Activated naive CD4-positive, alpha-beta T cell treated with anti-CD3 and anti-CD28 coated beads, Interleukin-2, amount 10 ng/mL, durations not matched to agents 7 days and 5 days (primary cell): ENCODE results near the gene C1orf74.

Source experiments
- CTCF ChIA-PET: fragments of 350-600 bp; sonication (Branson Sonifier 250); formaldehyde crosslinking; loops from one replicate; lab custom pipeline; 2021; ENCODE audit warnings: antibody characterized with exemption; lab: Charles Lee
- DNase-seq: peaks from one replicate; pipeline ENCODE4 v3.0.0-alpha.2; 2020
- H3K27ac Mint-ChIP-seq: one replicate; pipeline ENCODE4 v1.8.0; 2021; ENCODE audit warnings: mild to moderate bottlenecking, moderate library complexity, mixed read lengths
- H3K27me3 Mint-ChIP-seq: one replicate; pipeline ENCODE4 v1.8.0; 2021; ENCODE audit warnings: mild to moderate bottlenecking, mixed read lengths
- H3K36me3 Mint-ChIP-seq: one replicate; pipeline ENCODE4 v1.8.0; 2021; ENCODE audit warnings: mixed read lengths
- H3K4me1 Mint-ChIP-seq: one replicate; pipeline ENCODE4 v1.8.0; 2021; ENCODE audit warnings: mixed read lengths
- H3K4me3 Mint-ChIP-seq: one replicate; pipeline ENCODE4 v1.8.0; 2021; ENCODE audit warnings: mild to moderate bottlenecking, moderate library complexity, mixed read lengths
- H3K9me3 Mint-ChIP-seq: one replicate; pipeline ENCODE4 v1.8.0; 2021; ENCODE audit warnings: mixed read lengths

Gene C1orf74

GRCh38 chr1:209784265-209785169 is at the start of gene C1orf74:
C1orf74 (minus strand) TSS chr1:209784559; CDS start chr1:209783634, 925 bp downstream.
- Mint-ChIP-seq H3K9me3 (no peaks in the 10 kb centered on the region), H3K4me3 (peak within 1 kb of the TSS; percentile 92), H3K4me1 (peaks cover 44% of the 10 kb centered on the region), H3K27me3 (peaks cover 12% of the 10 kb centered on the region), H3K27ac (peak within 1 kb of the TSS; percentile 95), H3K36me3 (peaks cover 26% of the 10 kb centered on the region)
- peak; percentile 99 for DNase-seq
- CTCF ChIA-PET, result interaction anchor here (1.3 to 2.9 kb wide), 3 partner anchors 10 to 39 kb away, joined by 3 to 8 read pairs (median 5); no protein-coding TSS in a partner anchor

- no peak overlapping the region for H3K27ac Mint-ChIP-seq
Observed at GRCh38 chr1:209831615-209832014, 47.3 kb upstream of the C1orf74 start.

GRCh38 chr1:209830722-209831121 is 46.4 kb upstream of the C1orf74 start:
- DNase-seq, result no peak
- Mint-ChIP-seq H3K4me1 (peaks cover 32% of the 10 kb centered on the region), H3K27ac (no peak overlapping the region), H3K4me3 (no peak overlapping the region), H3K9me3 (no peaks in the 10 kb centered on the region), H3K27me3 (peaks cover 6% of the 10 kb centered on the region), H3K36me3 (peaks cover 42% of the 10 kb centered on the region)
- CTCF ChIA-PET, result no interaction called here

More at GRCh38 chr1:209831615-209832014, 47.3 kb upstream of the C1orf74 start:
- no peaks in the 10 kb centered on the region for H3K9me3 Mint-ChIP-seq
- H3K4me3 Mint-ChIP-seq, result no peak overlapping the region
- CTCF ChIA-PET, result interaction anchor here (0.6 kb wide), 1 partner anchor 85 kb away, joined by 3 read pairs; no protein-coding TSS in a partner anchor
- H3K27me3 Mint-ChIP-seq, result no peaks in the 10 kb centered on the region
- DNase-seq, result no peak
- peaks cover 45% of the 10 kb centered on the region for H3K36me3 Mint-ChIP-seq
- peaks cover 32% of the 10 kb centered on the region for H3K4me1 Mint-ChIP-seq

- no peak for DNase-seq
- Mint-ChIP-seq H3K36me3 (peaks cover 36% of the 10 kb centered on the region), H3K9me3 (no peaks in the 10 kb centered on the region), H3K27ac (no peak overlapping the region), H3K27me3 (peaks cover 7% of the 10 kb centered on the region), H3K4me3 (peak overlapping the region; percentile 90), H3K4me1 (peaks cover 32% of the 10 kb centered on the region)
- CTCF ChIA-PET, result no interaction called here
Observed at GRCh38 chr1:209829716-209830115, 45.4 kb upstream of the C1orf74 start.

- no peaks in the 10 kb centered on the region for H3K9me3 Mint-ChIP-seq
- H3K27me3 Mint-ChIP-seq, result peaks cover 15% of the 10 kb centered on the region
- H3K4me3 Mint-ChIP-seq, result peak within 1 kb of the TSS; percentile 90
- H3K27ac Mint-ChIP-seq, result peak within 1 kb of the TSS; percentile 93
- peaks cover 18% of the 10 kb centered on the region for H3K36me3 Mint-ChIP-seq
- peaks cover 39% of the 10 kb centered on the region for H3K4me1 Mint-ChIP-seq
- CTCF ChIA-PET, result interaction anchor here (0.7 to 1.6 kb wide), 9 partner anchors 9 to 100 kb away, joined by 3 to 5 read pairs (median 3); no protein-coding TSS in a partner anchor
- DNase-seq, result peak; percentile 95
Observed at GRCh38 chr1:209827384-209828262, 43.3 kb upstream of the C1orf74 start, which contains the start of gene UTP25. UTP25 (plus strand) TSS chr1:209827972; CDS start chr1:209828064, 92 bp downstream.

GRCh38 chr1:209825591-209826434 is 41.5 kb upstream of the C1orf74 start:
- Mint-ChIP-seq H3K36me3 (peaks cover 5% of the 10 kb centered on the region), H3K4me3 (no peak overlapping the region), H3K27me3 (peaks cover 27% of the 10 kb centered on the region), H3K4me1 (peaks cover 40% of the 10 kb centered on the region), H3K9me3 (no peaks in the 10 kb centered on the region), H3K27ac (no peak overlapping the region)
- DNase-seq, result no peak
- CTCF ChIA-PET, result interaction anchor here (0.9 to 1.6 kb wide), 3 partner anchors 10 to 70 kb away, joined by 3 to 5 read pairs (median 4); partner anchors contain the start of gene TRAF3IP3

GRCh38 chr1:209823143-209824041 is 39.0 kb upstream of the C1orf74 start:
- DNase-seq, result no peak

GRCh38 chr1:209822706-209823105 is 38.3 kb upstream of the C1orf74 start:
- Mint-ChIP-seq H3K9me3 (no peaks in the 10 kb centered on the region), H3K4me3 (no peak overlapping the region), H3K27me3 (peaks cover 48% of the 10 kb centered on the region), H3K4me1 (peaks cover 17% of the 10 kb centered on the region), H3K27ac (no peak overlapping the region), H3K36me3 (no peaks in the 10 kb centered on the region)
- DNase-seq, result no peak
- CTCF ChIA-PET, result interaction anchor here (0.7 to 5.1 kb wide), 22 partner anchors 8 to 256 kb away, joined by 3 to 48 read pairs (median 4); partner anchors contain the start of genes C1orf74, IRF6 and LAMB3

More at GRCh38 chr1:209823143-209824041, 39.0 kb upstream of the C1orf74 start:
- Mint-ChIP-seq H3K4me1 (peaks cover 22% of the 10 kb centered on the region), H3K9me3 (no peaks in the 10 kb centered on the region), H3K27ac (no peak overlapping the region), H3K27me3 (peaks cover 47% of the 10 kb centered on the region), H3K36me3 (peaks cover 1% of the 10 kb centered on the region), H3K4me3 (no peak overlapping the region)
- CTCF ChIA-PET, result interaction anchor here (0.7 to 5.1 kb wide), 25 partner anchors 9 to 257 kb away, joined by 3 to 48 read pairs (median 4); partner anchors contain the start of genes C1orf74 and IRF6

- Mint-ChIP-seq H3K27ac (no peak overlapping the region), H3K27me3 (peaks cover 52% of the 10 kb centered on the region), H3K36me3 (no peaks in the 10 kb centered on the region), H3K4me3 (no peak overlapping the region), H3K9me3 (no peaks in the 10 kb centered on the region), H3K4me1 (peaks cover 8% of the 10 kb centered on the region)
- CTCF ChIA-PET, result interaction anchor here (1.5 to 5.1 kb wide), 3 partner anchors 13 to 169 kb away, joined by 4 to 48 read pairs (median 11); partner anchors contain the start of genes IRF6 and LAMB3
- DNase-seq, result no peak
Observed at GRCh38 chr1:209820986-209821385, 36.6 kb upstream of the C1orf74 start.

- DNase-seq, result no peak
- peaks cover 8% of the 10 kb centered on the region for H3K4me1 Mint-ChIP-seq
- no peak overlapping the region for H3K4me3 Mint-ChIP-seq
- no peaks in the 10 kb centered on the region for H3K36me3 Mint-ChIP-seq
- CTCF ChIA-PET, result interaction anchor here (0.8 to 0.9 kb wide), 3 partner anchors 8 to 75 kb away, joined by 3 read pairs; partner anchors contain the start of gene UTP25
- no peaks in the 10 kb centered on the region for H3K9me3 Mint-ChIP-seq
- H3K27me3 Mint-ChIP-seq, result peaks cover 49% of the 10 kb centered on the region
- H3K27ac Mint-ChIP-seq, result no peak overlapping the region
Observed at GRCh38 chr1:209819058-209819457, 34.7 kb upstream of the C1orf74 start.

- CTCF ChIA-PET, result interaction anchor here (1.2 kb wide), 1 partner anchor 10 kb away, joined by 4 read pairs; the partner anchor contains the start of gene UTP25
- peaks cover 44% of the 10 kb centered on the region for H3K27me3 Mint-ChIP-seq
Observed at GRCh38 chr1:209817691-209818090, 33.3 kb upstream of the C1orf74 start.

GRCh38 chr1:209816923-209817322 is 32.6 kb upstream of the C1orf74 start:
- DNase-seq, result no peak
- CTCF ChIA-PET, result interaction anchor here (1.2 kb wide), 1 partner anchor 11 kb away, joined by 4 read pairs; the partner anchor contains the start of gene UTP25
- Mint-ChIP-seq H3K9me3 (no peaks in the 10 kb centered on the region), H3K27ac (no peak overlapping the region), H3K4me1 (no peaks in the 10 kb centered on the region), H3K27me3 (peaks cover 40% of the 10 kb centered on the region), H3K36me3 (no peaks in the 10 kb centered on the region), H3K4me3 (no peak overlapping the region)

More at GRCh38 chr1:209817691-209818090, 33.3 kb upstream of the C1orf74 start:
- DNase-seq, result no peak
- H3K36me3 Mint-ChIP-seq, result no peaks in the 10 kb centered on the region
- H3K9me3 Mint-ChIP-seq, result no peaks in the 10 kb centered on the region
- H3K4me1 Mint-ChIP-seq, result peaks cover 2% of the 10 kb centered on the region
- H3K4me3 Mint-ChIP-seq, result no peak overlapping the region
- no peak overlapping the region for H3K27ac Mint-ChIP-seq
